Measurements from ENCODE around the gene GPR18. TPM values are rescaled to one million over a fixed set of nuclear protein-coding genes. Genes with fewer than 3 reads are reported as not detected.

The GPR18 gene
- total RNA-seq, 2 experiments from 2014 or later, result 10.9 to 13.7 TPM

GRCh38 chr13:99271249-99271648 is 13.1 kb upstream of the GPR18 start:
- Histone ChIP-seq H3K9me3 (ENCODE audit: low read length) (no peaks in the 10 kb centered on the region), H3K79me2 (ENCODE audit: insufficient read depth, low read depth, low read length) (no peaks in the 10 kb centered on the region), H3K4me3 (ENCODE audit: low read depth, low read length, poor library complexity, severe bottlenecking) (no peak overlapping the region), H3K4me1 (ENCODE audit: insufficient read depth, low read length, poor library complexity, severe bottlenecking) (peaks cover 17% of the 10 kb centered on the region), H3K27ac (ENCODE audit: low read depth, low read length, poor library complexity, severe bottlenecking) (no peak overlapping the region), H3K4me2 (ENCODE audit: low read length) (no peak overlapping the region), H4K20me1 (ENCODE audit: insufficient read depth, low read length) (peaks cover 5% of the 10 kb centered on the region; the same call in 1 of the 2 replicates), H3K9me2 (ENCODE audit: insufficient read depth, low read length) (no peaks in the 10 kb centered on the region), H2AFZ (ENCODE audit: low read length) (no peak overlapping the region), H3K36me3 (ENCODE audit: insufficient read depth, low read length) (peaks cover 6% of the 10 kb centered on the region)
- no TSS peak for BruUV-seq (replicated peaks)
- no peak for DNase-seq (ENCODE audit: low spot score)
- POLR2A ChIA-PET, result interaction anchor here (0.7 to 0.9 kb wide), 4 partner anchors 28 to 1279 kb away, joined by 3 read pairs; no protein-coding TSS in a partner anchor
- TF ChIP-seq, protein P1, sequence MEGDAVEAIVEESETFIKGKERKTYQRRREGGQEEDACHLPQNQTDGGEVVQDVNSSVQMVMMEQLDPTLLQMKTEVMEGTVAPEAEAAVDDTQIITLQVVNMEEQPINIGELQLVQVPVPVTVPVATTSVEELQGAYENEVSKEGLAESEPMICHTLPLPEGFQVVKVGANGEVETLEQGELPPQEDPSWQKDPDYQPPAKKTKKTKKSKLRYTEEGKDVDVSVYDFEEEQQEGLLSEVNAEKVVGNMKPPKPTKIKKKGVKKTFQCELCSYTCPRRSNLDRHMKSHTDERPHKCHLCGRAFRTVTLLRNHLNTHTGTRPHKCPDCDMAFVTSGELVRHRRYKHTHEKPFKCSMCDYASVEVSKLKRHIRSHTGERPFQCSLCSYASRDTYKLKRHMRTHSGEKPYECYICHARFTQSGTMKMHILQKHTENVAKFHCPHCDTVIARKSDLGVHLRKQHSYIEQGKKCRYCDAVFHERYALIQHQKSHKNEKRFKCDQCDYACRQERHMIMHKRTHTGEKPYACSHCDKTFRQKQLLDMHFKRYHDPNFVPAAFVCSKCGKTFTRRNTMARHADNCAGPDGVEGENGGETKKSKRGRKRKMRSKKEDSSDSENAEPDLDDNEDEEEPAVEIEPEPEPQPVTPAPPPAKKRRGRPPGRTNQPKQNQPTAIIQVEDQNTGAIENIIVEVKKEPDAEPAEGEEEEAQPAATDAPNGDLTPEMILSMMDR (conservative IDR thresholded peaks at IDR 0.05; ENCODE audit: low read length), result no peak
- no peak for TF ChIP-seq EZH2phosphoT487 (IDR thresholded peaks at IDR 0.05; ENCODE audit: borderline replicate concordance, low read depth, low read length)
- CTCF ChIA-PET (ENCODE audit: unreplicated experiment), result interaction anchor here (0.9 kb wide), 1 partner anchor 164 kb away, joined by 3 read pairs; no protein-coding TSS in a partner anchor
- intact Hi-C loops (cut with micrococcal nuclease; ENCODE audit: unreplicated experiment), result no loop called here

- TF ChIP-seq, protein P1 (conservative IDR thresholded peaks at IDR 0.05; ENCODE audit: low read length), result no peak
- TF ChIP-seq EZH2phosphoT487 (IDR thresholded peaks at IDR 0.05; ENCODE audit: borderline replicate concordance, low read depth, low read length), result no peak
- Histone ChIP-seq H3K9me2 (ENCODE audit: insufficient read depth, low read length) (no peaks in the 10 kb centered on the region), H3K4me2 (ENCODE audit: low read length) (peak overlapping the region; percentile 32; the same call in 1 of the 2 replicates), H3K79me2 (ENCODE audit: insufficient read depth, low read depth, low read length) (no peaks in the 10 kb centered on the region), H2AFZ (ENCODE audit: low read length) (no peak overlapping the region), H3K9me3 (ENCODE audit: low read length) (no peaks in the 10 kb centered on the region), H3K4me1 (ENCODE audit: insufficient read depth, low read length, poor library complexity, severe bottlenecking) (peaks cover 19% of the 10 kb centered on the region), H4K20me1 (ENCODE audit: insufficient read depth, low read length) (peaks cover 5% of the 10 kb centered on the region; the same call in 1 of the 2 replicates), H3K27ac (ENCODE audit: low read depth, low read length, poor library complexity, severe bottlenecking) (no peak overlapping the region), H3K4me3 (ENCODE audit: low read depth, low read length, poor library complexity, severe bottlenecking) (no peak overlapping the region), H3K36me3 (ENCODE audit: insufficient read depth, low read length) (peaks cover 6% of the 10 kb centered on the region)
- DNase-seq (ENCODE audit: low spot score), result no peak
- no TSS peak for BruUV-seq (replicated peaks)
- POLR2A ChIA-PET, result interaction anchor here (0.8 to 1.1 kb wide), 3 partner anchors 50 to 116 kb away, joined by 3 read pairs; no protein-coding TSS in a partner anchor
- intact Hi-C loops (cut with micrococcal nuclease; ENCODE audit: unreplicated experiment), result no loop called here
- CTCF ChIA-PET (ENCODE audit: unreplicated experiment), result interaction anchor here (0.9 to 1.4 kb wide), 2 partner anchors 165 to 166 kb away, joined by 3 to 4 read pairs; no protein-coding TSS in a partner anchor
Measured at GRCh38 chr13:99270518-99270917, 12.3 kb upstream of the GPR18 start.

DNA sequence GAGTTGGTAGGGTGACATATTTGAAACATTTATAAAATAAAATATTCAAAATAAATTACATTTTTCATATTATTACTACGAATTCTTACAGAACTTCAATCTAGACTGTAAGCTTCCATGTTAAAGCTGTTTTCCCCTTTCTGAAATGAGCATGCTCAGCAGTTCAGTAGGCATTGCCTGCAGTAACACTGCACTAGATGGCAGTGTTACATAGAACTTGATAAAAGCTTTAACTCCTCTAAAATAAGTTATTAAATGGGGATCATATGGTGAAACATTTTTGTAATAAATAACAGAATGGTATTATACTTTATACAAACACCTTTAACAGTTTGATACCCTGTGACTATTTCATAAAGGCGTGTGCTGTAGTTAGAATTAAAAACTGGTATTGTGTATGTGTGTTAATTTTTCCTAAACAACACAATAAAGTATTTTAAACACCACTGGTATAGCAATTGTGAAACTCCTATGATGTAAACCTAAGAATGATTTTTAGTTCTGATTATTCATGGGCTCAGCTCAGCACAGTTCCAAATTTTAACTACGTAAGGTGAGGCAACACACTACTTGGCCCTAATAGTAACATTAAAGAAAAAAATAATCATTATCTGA is 11.6 kb upstream of the GPR18 start:
- TF ChIP-seq, protein P1 (conservative IDR thresholded peaks at IDR 0.05; ENCODE audit: low read length), result peak; percentile 80
- TF ChIP-seq EZH2phosphoT487 (IDR thresholded peaks at IDR 0.05; ENCODE audit: borderline replicate concordance, low read depth, low read length), result no peak
- H3K9me3 ChIP-seq (ENCODE audit: low read length), result no peaks in the 10 kb centered on the region
- H3K4me3 ChIP-seq (ENCODE audit: low read depth, low read length, poor library complexity, severe bottlenecking), result no peak overlapping the region
- H4K20me1 ChIP-seq (ENCODE audit: insufficient read depth, low read length), result peaks cover 5% of the 10 kb centered on the region; the same call in 1 of the 2 replicates
- H3K27ac ChIP-seq (ENCODE audit: low read depth, low read length, poor library complexity, severe bottlenecking), result no peak overlapping the region
- H3K79me2 ChIP-seq (ENCODE audit: insufficient read depth, low read depth, low read length), result no peaks in the 10 kb centered on the region
- H3K36me3 ChIP-seq (ENCODE audit: insufficient read depth, low read length), result peaks cover 6% of the 10 kb centered on the region
- peak; percentile 55 for DNase-seq (ENCODE audit: low spot score)
- BruUV-seq (replicated peaks), result no TSS peak
- H3K9me2 ChIP-seq (ENCODE audit: insufficient read depth, low read length), result no peaks in the 10 kb centered on the region
- CTCF ChIA-PET (ENCODE audit: unreplicated experiment), result interaction anchor here (0.6 to 1.4 kb wide), 4 partner anchors 93 to 167 kb away, joined by 4 to 5 read pairs (median 4); no protein-coding TSS in a partner anchor
- POLR2A ChIA-PET, result interaction anchor here (0.8 to 1.9 kb wide), 4 partner anchors 70 to 167 kb away, joined by 3 to 4 read pairs (median 4); partner anchors contain the start of gene UBAC2
- peaks cover 23% of the 10 kb centered on the region for H3K4me1 ChIP-seq (ENCODE audit: insufficient read depth, low read length, poor library complexity, severe bottlenecking)
- intact Hi-C loops (cut with micrococcal nuclease; ENCODE audit: unreplicated experiment), result loop anchor here (1.0 to 10.0 kb wide), 3 partner anchors 118 to 425 kb away; no protein-coding TSS in a partner anchor
- H2AFZ ChIP-seq (ENCODE audit: low read length), result no peak overlapping the region
- peak overlapping the region; percentile 32; the same call in 1 of the 2 replicates for H3K4me2 ChIP-seq (ENCODE audit: low read length)

All from OCI-LY7 (cell line).